HCT116 (cell line): ENCODE measurements around the gene TMEM235. TPM values are rescaled to one million over a fixed set of nuclear protein-coding genes. Genes with fewer than 3 reads are reported as not detected.

Experiments used
- ATAC-seq: fragments of 200-7000 bp; cut with Tn5 transposase; 2 replicates; pipeline ENCODE4 v1.9.1; 2020; ENCODE audit warnings: mild to moderate bottlenecking, moderate library complexity
- BruUV-seq: library from RNA; stranded (reverse); fragments of 400-500 nt; replicated peaks from 2 replicates; lab custom pipeline; 2021; lab: Mats Ljungman, UMichigan
- CTCF ChIA-PET: fragments of 300-600 bp; sonication (Branson Sonifier 250); formaldehyde crosslinking; loops from one replicate; lab custom pipeline; 2021; ENCODE audit warnings: antibody characterized with exemption; lab: Charles Lee
- POLR2A ChIA-PET: fragments of 300-600, 350-600 bp; sonication (Branson Sonifier 250); formaldehyde crosslinking; loops from one replicate; lab custom pipeline; 2021; ENCODE audit warnings: antibody characterized with exemption; lab: Charles Lee
- RAD21 ChIA-PET, 2 experiments: fragments of 300-600 bp; sonication (Branson Sonifier 250); formaldehyde crosslinking; loops; one replicate each; lab custom pipeline; 2023; ENCODE audit warnings: low total read pairs in 2 of 2; ENCODE audit not compliant: uncharacterized antibody in 2 of 2, unreplicated experiment in 2 of 2, low non-redundant PET in 1 of 2; lab: Charles Lee
- DNase-seq: peaks from one replicate; pipeline ENCODE4 v3.0.0-alpha.2; 2010; ENCODE audit warnings: low read depth, low spot score
- H2AFZ ChIP-seq: fragments of 200-600 bp; shearing (Covaris generic), sonication (generic); 2 replicates; pipeline ENCODE4 v1.6.1; 2017; ENCODE audit warnings: low read depth, mixed run types, mixed read lengths, antibody characterized with exemption, low read length; ENCODE audit not compliant: poor library complexity, severe bottlenecking
- H3K27ac ChIP-seq: 2 replicates; pipeline ENCODE4 v1.5.1; 2012; ENCODE audit warnings: low read depth, low read length
- H3K27me3 ChIP-seq: fragments of 200-600 bp; sonication (generic); 2 replicates; pipeline ENCODE4 v1.6.1; 2016; ENCODE audit warnings: mixed run types, low read length, mixed read lengths; ENCODE audit not compliant: insufficient read depth
- H3K36me3 ChIP-seq, 2 experiments: fragments of 200-500 bp in 1 of 2; fragments of 200-600 bp in 1 of 2; sonication (Bioruptor generic) in 1 of 2; sonication (generic) in 1 of 2; 2 replicates each; pipeline versions ENCODE4 v1.5.1 to v1.6.1; 2014 to 2016; ENCODE audit warnings: low read length in 2 of 2, inconsistent platforms in 1 of 2, mixed read lengths in 1 of 2, mixed run types in 1 of 2; ENCODE audit not compliant: insufficient read depth in 2 of 2, control insufficient read depth in 1 of 2
- H3K4me1 ChIP-seq, 2 experiments: fragments of 200-600 bp in 1 of 2; sonication (generic) in 1 of 2; 2 replicates each; pipeline versions ENCODE4 v1.5.1 to v1.6.1; 2012 to 2017; ENCODE audit warnings: low read length in 2 of 2, inconsistent platforms in 1 of 2, mild to moderate bottlenecking in 1 of 2, mixed read lengths in 1 of 2, mixed run types in 1 of 2, moderate library complexity in 1 of 2; ENCODE audit not compliant: insufficient read depth in 2 of 2, control insufficient read depth in 1 of 2
- H3K4me2 ChIP-seq: fragments of 200-600 bp; sonication (generic); 2 replicates; pipeline ENCODE4 v1.6.1; 2017; ENCODE audit warnings: mixed run types, low read length, mixed read lengths
- H3K4me3 ChIP-seq, 2 experiments: fragments of 200-600 bp in 1 of 2; sonication (generic) in 1 of 2; replicated peaks in 1 of 2; 2 replicates each; pipeline ENCODE4 v1.5.1; 2011 to 2016; ENCODE audit warnings: low read length in 2 of 2, control low read depth in 1 of 2, low read depth in 1 of 2, mild to moderate bottlenecking in 1 of 2, mixed read lengths in 1 of 2, mixed run types in 1 of 2
- H3K79me2 ChIP-seq: fragments of 200-600 bp; sonication (generic); 2 replicates; pipeline ENCODE4 v1.6.1; 2017; ENCODE audit warnings: mild to moderate bottlenecking, mixed run types, low read length, moderate library complexity, mixed read lengths; ENCODE audit not compliant: insufficient read depth
- H3K9ac ChIP-seq: fragments of 200-600 bp; sonication (generic); 2 replicates; pipeline ENCODE4 v1.6.1; 2016; ENCODE audit warnings: low read length, mixed read lengths
- H3K9me2 ChIP-seq: fragments of 200-600 bp; sonication (generic), shearing (Covaris generic); 2 replicates; pipeline ENCODE4 v1.6.1; 2017; ENCODE audit warnings: mixed run types, mild to moderate bottlenecking, moderate library complexity; ENCODE audit not compliant: insufficient read depth
- H3K9me3 ChIP-seq, 2 experiments: fragments of 200-500 bp in 1 of 2; fragments of 200-600 bp in 1 of 2; sonication (Bioruptor generic) in 1 of 2; sonication (generic) in 1 of 2; 2 replicates each; pipeline ENCODE4 v1.6.1; 2014 to 2017; ENCODE audit warnings: low read length in 2 of 2, mixed read lengths in 2 of 2, inconsistent platforms in 1 of 2, low read depth in 1 of 2, mild to moderate bottlenecking in 1 of 2, mixed run types in 1 of 2, moderate library complexity in 1 of 2; ENCODE audit not compliant: control insufficient read depth in 1 of 2, insufficient read depth in 1 of 2
- H4K20me1 ChIP-seq: fragments of 200-600 bp; sonication (generic), shearing (Covaris generic); 2 replicates; pipeline ENCODE4 v1.6.1; 2017; ENCODE audit warnings: mixed run types, mild to moderate bottlenecking, moderate library complexity; ENCODE audit not compliant: insufficient read depth
- ELF1 ChIP-seq: IDR thresholded peaks from 2 replicates; pipeline ENCODE4 v1.6.1; 2012; ENCODE audit warnings: low read depth, borderline replicate concordance
- EZH2phosphoT487 ChIP-seq: fragments of 200-600 bp; IDR thresholded peaks from 2 replicates; pipeline ENCODE4 v1.6.1; 2018; ENCODE audit warnings: antibody characterized with exemption, borderline replicate concordance
- FOSL1 ChIP-seq: IDR thresholded peaks from 2 replicates; pipeline ENCODE4 v1.6.1; 2012; ENCODE audit warnings: low read depth
- SP1 ChIP-seq: IDR thresholded peaks from 2 replicates; pipeline ENCODE4 v1.6.1; 2012; ENCODE audit warnings: low read depth
- ZNF274 ChIP-seq: fragments of 200-500 bp; sonication (Bioruptor generic); IDR thresholded peaks from 2 replicates; pipeline ENCODE4 v1.6.1; 2014; ENCODE audit warnings: mild to moderate bottlenecking, low read depth, low read length, inconsistent platforms
- intact Hi-C: fragments of 100-400 bp; cut with micrococcal nuclease; formaldehyde crosslinking; loops from 2 replicates; pipeline ENCODE4 v1.10.0; 2022
- total RNA-seq: library from RNA; stranded (reverse); gene quantifications from one replicate; pipeline ENCODE4 v1.2.1, GENCODE V29; 2021; ENCODE audit not compliant: unreplicated experiment
- TF ChIP-seq, protein P1 (sequence below): IDR thresholded peaks from 2 replicates; pipeline ENCODE4 v1.6.1; 2011; ENCODE audit warnings: mild to moderate bottlenecking, low read length, moderate library complexity; ENCODE audit not compliant: insufficient replicate concordance; ENCODE audit errors: extremely low read depth
- TF ChIP-seq, protein P2 (sequence below): IDR thresholded peaks from 2 replicates; pipeline ENCODE4 v1.6.1; 2012

Gene TMEM235
- total RNA-seq, 1 experiment from 2014 or later: not detected

GRCh38 chr17:78269955-78270381, 38.5 kb downstream of the TMEM235 start:
- Histone ChIP-seq H2AFZ (no peak overlapping the region), H3K36me3 (no peaks in the 10 kb centered on the region), H3K4me3 (no peak overlapping the region), H3K79me2 (no peaks in the 10 kb centered on the region), H3K4me2 (no peak overlapping the region), H4K20me1 (no peaks in the 10 kb centered on the region), H3K9me3 (peaks cover 0 to 4% of the 10 kb centered on the region in 2 experiments; a peak in 1 of 4 replicates), H3K4me1 (peaks cover 0 to 8% of the 10 kb centered on the region in 2 experiments; a peak in 1 of 4 replicates), H3K27me3 (no peaks in the 10 kb centered on the region), H3K9me2 (no peaks in the 10 kb centered on the region), H3K9ac (no peak overlapping the region), H3K27ac (no peak overlapping the region)
- no TSS peak for BruUV-seq
- DNase-seq (no peak), ATAC-seq (no peak)
- ChIA-PET CTCF (interaction anchor here (0.6 to 1.9 kb wide), 2 partner anchors 19 to 91 kb away, joined by 3 to 10 read pairs; no protein-coding TSS in a partner anchor), RAD21 (no interaction called here), POLR2A (interaction anchor here (0.5 kb wide), 1 partner anchor 12 kb away, joined by 6 read pairs; no protein-coding TSS in a partner anchor)
- intact Hi-C loops: no loop called here
- TF ChIP-seq, protein P1, sequence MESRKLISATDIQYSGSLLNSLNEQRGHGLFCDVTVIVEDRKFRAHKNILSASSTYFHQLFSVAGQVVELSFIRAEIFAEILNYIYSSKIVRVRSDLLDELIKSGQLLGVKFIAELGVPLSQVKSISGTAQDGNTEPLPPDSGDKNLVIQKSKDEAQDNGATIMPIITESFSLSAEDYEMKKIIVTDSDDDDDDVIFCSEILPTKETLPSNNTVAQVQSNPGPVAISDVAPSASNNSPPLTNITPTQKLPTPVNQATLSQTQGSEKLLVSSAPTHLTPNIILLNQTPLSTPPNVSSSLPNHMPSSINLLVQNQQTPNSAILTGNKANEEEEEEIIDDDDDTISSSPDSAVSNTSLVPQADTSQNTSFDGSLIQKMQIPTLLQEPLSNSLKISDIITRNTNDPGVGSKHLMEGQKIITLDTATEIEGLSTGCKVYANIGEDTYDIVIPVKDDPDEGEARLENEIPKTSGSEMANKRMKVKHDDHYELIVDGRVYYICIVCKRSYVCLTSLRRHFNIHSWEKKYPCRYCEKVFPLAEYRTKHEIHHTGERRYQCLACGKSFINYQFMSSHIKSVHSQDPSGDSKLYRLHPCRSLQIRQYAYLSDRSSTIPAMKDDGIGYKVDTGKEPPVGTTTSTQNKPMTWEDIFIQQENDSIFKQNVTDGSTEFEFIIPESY: no peak
- no peak for TF ChIP-seq ELF1
- no peak for TF ChIP-seq ZNF274

- ChIA-PET CTCF (interaction anchor here (0.6 kb wide), 1 partner anchor 1161 kb away, joined by 3 read pairs; no protein-coding TSS in a partner anchor), RAD21 (no interaction called here), POLR2A (no interaction called here)
- Histone ChIP-seq H3K4me2 (no peak overlapping the region), H3K36me3 (no peaks in the 10 kb centered on the region), H3K4me3 (no peak overlapping the region), H3K27me3 (no peaks in the 10 kb centered on the region), H3K27ac (no peak overlapping the region), H3K9ac (no peak overlapping the region), H3K4me1 (peaks cover 0 to 8% of the 10 kb centered on the region in 2 experiments; a peak in 1 of 4 replicates), H4K20me1 (no peaks in the 10 kb centered on the region), H3K79me2 (no peaks in the 10 kb centered on the region), H2AFZ (no peak overlapping the region), H3K9me3 (peaks cover 0 to 4% of the 10 kb centered on the region in 2 experiments; a peak in 1 of 4 replicates), H3K9me2 (no peaks in the 10 kb centered on the region)
- DNase-seq: no peak
- ATAC-seq: no peak
- intact Hi-C loops: no loop called here
- no TSS peak for BruUV-seq
- TF ChIP-seq EZH2phosphoT487 (no peak), FOSL1 (no peak), SP1 (no peak)
- TF ChIP-seq, protein P2, sequence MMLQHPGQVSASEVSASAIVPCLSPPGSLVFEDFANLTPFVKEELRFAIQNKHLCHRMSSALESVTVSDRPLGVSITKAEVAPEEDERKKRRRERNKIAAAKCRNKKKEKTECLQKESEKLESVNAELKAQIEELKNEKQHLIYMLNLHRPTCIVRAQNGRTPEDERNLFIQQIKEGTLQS: no peak
Measured at GRCh38 chr17:78271419-78272170, 40.2 kb downstream of the TMEM235 start.
